Ishikawa (cell line): ENCODE measurements around the gene DOCK7.

Source experiments
- EP300 ChIP-seq: IDR thresholded peaks from 2 replicates; pipeline ENCODE4 v1.6.1; 2012; ENCODE audit warnings: borderline replicate concordance
- RAD21 ChIP-seq: IDR thresholded peaks from 2 replicates; pipeline ENCODE4 v1.6.1; 2012; ENCODE audit warnings: low read depth
- TAF1 ChIP-seq: IDR thresholded peaks from 2 replicates; pipeline ENCODE4 v1.6.1; 2012; ENCODE audit warnings: low read depth, mild to moderate bottlenecking
- TCF12 ChIP-seq: IDR thresholded peaks from 2 replicates; pipeline ENCODE4 v1.6.1; 2012; ENCODE audit warnings: low read depth
- USF1 ChIP-seq: IDR thresholded peaks from 2 replicates; pipeline ENCODE4 v1.6.1; 2012
- YY1 ChIP-seq: IDR thresholded peaks from 2 replicates; pipeline ENCODE4 v1.6.1; 2012; ENCODE audit warnings: low read depth
- ZBTB7A ChIP-seq: IDR thresholded peaks from 2 replicates; pipeline ENCODE4 v1.6.1; 2012; ENCODE audit warnings: low read depth
- TF ChIP-seq, protein P1 (sequence below): IDR thresholded peaks from 2 replicates; pipeline ENCODE4 v1.6.1; 2012

GRCh38 chr1:62726011-62726442 is 37.8 kb upstream of the DOCK7 start:
- TF ChIP-seq ZBTB7A (no peak), RAD21 (no peak), EP300 (no peak), TCF12 (no peak), USF1 (no peak), YY1 (no peak), TAF1 (no peak)
- TF ChIP-seq, protein P1, sequence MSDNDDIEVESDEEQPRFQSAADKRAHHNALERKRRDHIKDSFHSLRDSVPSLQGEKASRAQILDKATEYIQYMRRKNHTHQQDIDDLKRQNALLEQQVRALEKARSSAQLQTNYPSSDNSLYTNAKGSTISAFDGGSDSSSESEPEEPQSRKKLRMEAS = no peak
